ENCODE measurements around the gene CAPG.

CAPG gene

GRCh38 chr2:85439025-85439472 lies 28.9 kb upstream of the CAPG start:
- no peaks in the 10 kb centered on the region for H3K36me3 ChIP-seq (ENCODE audit: control insufficient read depth in 4 of 4, insufficient read depth in 4 of 4, low read length in 3 of 4)
- no peaks in the 10 kb centered on the region for H3K27me3 ChIP-seq (replicated peaks in 2 of 5; ENCODE audit: control insufficient read depth in 4 of 5, insufficient read depth in 5 of 5, low read length in 4 of 5)
- 96% methylated on average over 5 of the region's 6 CpGs for WGBS (ENCODE audit: insufficient coverage)
- H3K4me1 ChIP-seq (ENCODE audit: control extremely low read depth in 1 of 4, control insufficient read depth in 4 of 4, insufficient read depth in 4 of 4, low read length in 3 of 4), result peaks cover 3 to 71% (median 56%) of the 10 kb centered on the region in 4 experiments
- H3K27ac ChIP-seq (ENCODE audit: insufficient read depth in 1 of 2, low read depth in 1 of 2, low read length in 2 of 2, poor library complexity in 1 of 2, severe bottlenecking in 2 of 2), result peak overlapping the region; percentile 80 to 90
- H3K9me3 ChIP-seq (ENCODE audit: control extremely low read depth in 1 of 5, control insufficient read depth in 4 of 5, insufficient read depth in 2 of 5, low read depth in 1 of 5, low read length in 4 of 5), result no peaks in the 10 kb centered on the region
- POLR2A ChIA-PET, result interaction anchor here (1.2 to 3.0 kb wide), 2 partner anchors 30 to 100 kb away, joined by 4 to 28 read pairs; partner anchors contain the start of gene MAT2A
- CTCF ChIA-PET, result interaction anchor here (0.7 to 21.4 kb wide), 8 partner anchors 11 to 149 kb away, joined by 3 to 584 read pairs (median 6); partner anchors contain the start of gene MAT2A
- no peak overlapping the region for H3K4me3 ChIP-seq (ENCODE audit: control insufficient read depth in 1 of 7, extremely low read depth in 1 of 7, insufficient read depth in 4 of 7, low read depth in 2 of 7, low read length in 6 of 7)
- no peak for DNase-seq

- Histone ChIP-seq H3K9me3 (ENCODE audit: control extremely low read depth in 1 of 5, control insufficient read depth in 4 of 5, insufficient read depth in 2 of 5, low read depth in 1 of 5, low read length in 4 of 5) (no peaks in the 10 kb centered on the region), H3K4me3 (ENCODE audit: control insufficient read depth in 1 of 7, extremely low read depth in 1 of 7, insufficient read depth in 4 of 7, low read depth in 2 of 7, low read length in 6 of 7) (peak overlapping the region in 4 of 7 experiments; percentile 19 to 47 (median 29)), H3K27me3 (replicated peaks in 2 of 5; ENCODE audit: control insufficient read depth in 4 of 5, insufficient read depth in 5 of 5, low read length in 4 of 5) (no peaks in the 10 kb centered on the region), H3K36me3 (ENCODE audit: control insufficient read depth in 4 of 4, insufficient read depth in 4 of 4, low read length in 3 of 4) (no peaks in the 10 kb centered on the region), H3K27ac (ENCODE audit: insufficient read depth in 1 of 2, low read depth in 1 of 2, low read length in 2 of 2, poor library complexity in 1 of 2, severe bottlenecking in 2 of 2) (peak overlapping the region; percentile 80 to 90), H3K4me1 (ENCODE audit: control extremely low read depth in 1 of 4, control insufficient read depth in 4 of 4, insufficient read depth in 4 of 4, low read length in 3 of 4) (peaks cover 3 to 77% (median 62%) of the 10 kb centered on the region in 4 experiments)
- POLR2A ChIA-PET, result interaction anchor here (0.8 to 3.0 kb wide), 10 partner anchors 8 to 111 kb away, joined by 3 to 28 read pairs (median 4); partner anchors contain the start of gene MAT2A
- CTCF ChIA-PET, result interaction anchor here (0.6 to 21.4 kb wide), 14 partner anchors 8 to 105 kb away, joined by 3 to 584 read pairs (median 6); partner anchors contain the start of gene MAT2A
- WGBS (ENCODE audit: insufficient coverage), result 31% methylated on average over 13 of the region's 19 CpGs
- peak in 2 of 3 donors; percentile 22 to 55 for DNase-seq
Observed at GRCh38 chr2:85438201-85439024, 28.2 kb upstream of the CAPG start.

GRCh38 chr2:85437488-85438200 lies 27.5 kb upstream of the CAPG start:
- H3K4me3 ChIP-seq (ENCODE audit: control insufficient read depth in 1 of 7, extremely low read depth in 1 of 7, insufficient read depth in 4 of 7, low read depth in 2 of 7, low read length in 6 of 7), result peak overlapping the region in 4 of 7 experiments; percentile 36 to 47 (median 38)
- peak overlapping the region; percentile 80 to 90 for H3K27ac ChIP-seq (ENCODE audit: insufficient read depth in 1 of 2, low read depth in 1 of 2, low read length in 2 of 2, poor library complexity in 1 of 2, severe bottlenecking in 2 of 2)
- ChIA-PET CTCF (interaction anchor here (0.6 to 21.4 kb wide), 14 partner anchors 9 to 131 kb away, joined by 3 to 584 read pairs (median 4); partner anchors contain the start of gene MAT2A), POLR2A (interaction anchor here (0.8 to 3.0 kb wide), 11 partner anchors 8 to 112 kb away, joined by 3 to 28 read pairs (median 4); partner anchors contain the start of gene MAT2A)
- DNase-seq, result peak; percentile 92 to 95 (median 95)
- 2% methylated on average over 39 of the region's 64 CpGs for WGBS (ENCODE audit: insufficient coverage)
- no peaks in the 10 kb centered on the region for H3K27me3 ChIP-seq (replicated peaks in 2 of 5; ENCODE audit: control insufficient read depth in 4 of 5, insufficient read depth in 5 of 5, low read length in 4 of 5)
- H3K9me3 ChIP-seq (ENCODE audit: control extremely low read depth in 1 of 5, control insufficient read depth in 4 of 5, insufficient read depth in 2 of 5, low read depth in 1 of 5, low read length in 4 of 5), result no peaks in the 10 kb centered on the region
- peaks cover 3 to 84% (median 66%) of the 10 kb centered on the region in 4 experiments for H3K4me1 ChIP-seq (ENCODE audit: control extremely low read depth in 1 of 4, control insufficient read depth in 4 of 4, insufficient read depth in 4 of 4, low read length in 3 of 4)
- no peaks in the 10 kb centered on the region for H3K36me3 ChIP-seq (ENCODE audit: control insufficient read depth in 4 of 4, insufficient read depth in 4 of 4, low read length in 3 of 4)

GRCh38 chr2:85436836-85437487 lies 26.8 kb upstream of the CAPG start:
- no peaks in the 10 kb centered on the region for H3K9me3 ChIP-seq (ENCODE audit: control extremely low read depth in 1 of 5, control insufficient read depth in 4 of 5, insufficient read depth in 2 of 5, low read depth in 1 of 5, low read length in 4 of 5)
- H3K27ac ChIP-seq (ENCODE audit: insufficient read depth in 1 of 2, low read depth in 1 of 2, low read length in 2 of 2, poor library complexity in 1 of 2, severe bottlenecking in 2 of 2), result peak overlapping the region in 1 of 2 experiments; percentile 73
- DNase-seq, result peak in 2 of 3 donors; percentile 29 to 45
- peaks cover 3 to 79% (median 64%) of the 10 kb centered on the region in 4 experiments for H3K4me1 ChIP-seq (ENCODE audit: control extremely low read depth in 1 of 4, control insufficient read depth in 4 of 4, insufficient read depth in 4 of 4, low read length in 3 of 4)
- peak overlapping the region in 1 of 7 experiments; percentile 39 for H3K4me3 ChIP-seq (ENCODE audit: control insufficient read depth in 1 of 7, extremely low read depth in 1 of 7, insufficient read depth in 4 of 7, low read depth in 2 of 7, low read length in 6 of 7)
- ChIA-PET POLR2A (interaction anchor here (0.8 to 3.0 kb wide), 7 partner anchors 8 to 109 kb away, joined by 3 to 28 read pairs (median 4); partner anchors contain the start of gene MAT2A), CTCF (interaction anchor here (0.6 to 21.4 kb wide), 10 partner anchors 8 to 132 kb away, joined by 3 to 584 read pairs (median 6); partner anchors contain the start of genes GGCX and MAT2A)
- 59% methylated on average over 6 of the region's 10 CpGs for whole genome bisulfite sequencing (ENCODE audit: insufficient coverage)
- no peaks in the 10 kb centered on the region for H3K27me3 ChIP-seq (replicated peaks in 2 of 5; ENCODE audit: control insufficient read depth in 4 of 5, insufficient read depth in 5 of 5, low read length in 4 of 5)
- H3K36me3 ChIP-seq (ENCODE audit: control insufficient read depth in 4 of 4, insufficient read depth in 4 of 4, low read length in 3 of 4), result no peaks in the 10 kb centered on the region

- no peak for DNase-seq
- H3K27me3 ChIP-seq (replicated peaks in 2 of 5; ENCODE audit: control insufficient read depth in 4 of 5, insufficient read depth in 5 of 5, low read length in 4 of 5), result no peaks in the 10 kb centered on the region
- WGBS (ENCODE audit: insufficient coverage), result 93% methylated on average over 14 of the region's 16 CpGs
- POLR2A ChIA-PET, result interaction anchor here (0.8 to 3.0 kb wide), 2 partner anchors 102 kb away, joined by 6 to 28 read pairs; partner anchors contain the start of gene MAT2A
- no peaks in the 10 kb centered on the region for H3K9me3 ChIP-seq (ENCODE audit: control extremely low read depth in 1 of 5, control insufficient read depth in 4 of 5, insufficient read depth in 2 of 5, low read depth in 1 of 5, low read length in 4 of 5)
- no peaks in the 10 kb centered on the region for H3K36me3 ChIP-seq (ENCODE audit: control insufficient read depth in 4 of 4, insufficient read depth in 4 of 4, low read length in 3 of 4)
- H3K4me3 ChIP-seq (ENCODE audit: control insufficient read depth in 1 of 7, extremely low read depth in 1 of 7, insufficient read depth in 4 of 7, low read depth in 2 of 7, low read length in 6 of 7), result peak overlapping the region in 1 of 7 experiments; percentile 13
- peaks cover 3 to 72% (median 58%) of the 10 kb centered on the region in 4 experiments for H3K4me1 ChIP-seq (ENCODE audit: control extremely low read depth in 1 of 4, control insufficient read depth in 4 of 4, insufficient read depth in 4 of 4, low read length in 3 of 4)
- CTCF ChIA-PET, result interaction anchor here (0.9 to 21.4 kb wide), 4 partner anchors 16 to 125 kb away, joined by 3 to 584 read pairs (median 8); partner anchors contain the start of genes GGCX and MAT2A
- no peak overlapping the region for H3K27ac ChIP-seq (ENCODE audit: insufficient read depth in 1 of 2, low read depth in 1 of 2, low read length in 2 of 2, poor library complexity in 1 of 2, severe bottlenecking in 2 of 2)
Observed at GRCh38 chr2:85435981-85436835, 26.0 kb upstream of the CAPG start.
